GM12873 (cell line): ENCODE measurements around the gene ZRANB1.

Source experiments
- CTCF ChIP-seq: IDR thresholded peaks from 2 replicates; pipeline ENCODE4 v1.5.1; 2012; ENCODE audit warnings: low read depth, mild to moderate bottlenecking, moderate library complexity, low read length, control low read depth; ENCODE audit not compliant: insufficient read depth; ENCODE audit errors: missing control alignments

The ZRANB1 gene

DNA sequence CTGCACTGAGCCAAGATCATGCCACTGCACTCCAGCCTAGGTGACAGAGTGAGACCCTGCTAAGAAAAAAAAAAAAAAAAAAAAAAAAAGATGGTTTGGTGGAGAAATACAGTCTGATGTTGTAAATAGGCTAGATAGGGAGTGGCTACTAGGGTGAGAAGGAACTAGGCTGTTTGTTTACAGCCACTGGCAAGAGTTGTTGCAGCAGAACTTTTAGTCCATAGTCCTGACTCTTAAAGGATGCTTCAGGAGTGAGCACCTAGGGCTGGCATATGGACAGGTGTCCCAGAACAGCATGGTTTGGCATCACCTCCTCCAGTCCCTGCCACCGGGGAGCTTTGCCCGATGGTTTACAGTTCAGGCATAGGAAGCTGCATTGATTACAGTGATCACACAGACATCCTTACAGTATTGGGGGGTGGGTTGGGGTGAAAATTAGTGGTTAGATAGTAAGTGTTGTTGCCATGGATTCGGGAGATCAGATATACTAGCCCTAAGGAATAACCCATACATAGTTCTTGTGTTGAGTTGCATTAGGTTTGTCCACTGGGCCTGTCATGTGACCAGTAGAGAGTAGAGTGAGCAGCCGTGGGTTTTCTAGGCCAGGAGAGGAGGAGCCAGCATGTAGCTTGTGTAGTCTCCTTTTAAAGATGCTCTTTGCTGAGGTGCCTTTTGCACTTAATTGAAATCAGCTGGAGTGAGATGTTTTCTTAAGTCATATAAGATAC, 35.9 kb downstream of the ZRANB1 start:
- no peak for TF ChIP-seq CTCF

DNA sequence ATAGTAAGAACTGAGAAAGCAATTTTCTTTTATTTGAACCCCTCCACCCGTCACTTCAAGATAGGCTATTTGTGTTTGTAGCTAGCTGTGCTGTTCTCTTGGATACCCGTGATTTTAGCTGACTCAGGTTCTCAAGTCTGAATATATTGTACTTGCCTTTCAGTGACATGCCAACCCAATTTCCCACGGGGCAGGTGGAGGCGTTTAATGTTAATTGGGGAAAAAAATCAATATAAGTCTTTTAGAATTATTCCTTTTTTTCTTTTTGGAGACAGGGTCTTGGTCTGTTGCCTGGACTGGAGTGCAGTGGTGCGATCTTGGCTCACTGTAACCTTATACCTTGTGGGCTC, 36.4 kb downstream of the ZRANB1 start:
- no peak for TF ChIP-seq CTCF

DNA sequence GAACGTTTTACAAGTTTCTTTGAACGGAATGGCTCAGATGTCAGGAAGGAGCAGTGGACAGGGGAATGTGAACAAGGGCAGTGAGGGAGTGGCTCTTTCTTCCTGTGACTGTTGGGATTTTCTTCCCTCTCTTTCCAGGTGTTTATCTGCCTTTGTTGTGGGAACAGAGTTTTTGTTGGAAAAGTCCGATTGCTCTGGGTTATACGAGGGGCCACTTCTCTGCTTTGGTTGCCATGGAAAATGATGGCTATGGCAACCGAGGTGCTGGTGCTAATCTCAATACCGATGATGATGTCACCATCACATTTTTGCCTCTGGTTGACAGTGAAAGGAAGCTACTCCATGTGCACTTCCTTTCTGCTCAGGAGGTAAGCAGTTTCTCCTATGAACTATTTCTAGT, 41.4 kb downstream of the ZRANB1 start:
- TF ChIP-seq CTCF, result no peak

GRCh38 chr10:124984376-124984775, 42.5 kb downstream of the ZRANB1 start:
- TF ChIP-seq CTCF, result no peak

- no peak for TF ChIP-seq CTCF
These were observed 43.2 kb downstream of the ZRANB1 start for GRCh38 chr10:124985162-124985561.

GRCh38 chr10:124987788-124988187, 45.9 kb downstream of the ZRANB1 start:
- no peak for TF ChIP-seq CTCF

- no peak for TF ChIP-seq CTCF
These were observed 47.6 kb downstream of the ZRANB1 start for GRCh38 chr10:124989526-124989925.
